SK-N-DZ (cell line): ENCODE data around the gene EGR2.

ENCODE experiments used
- DNase-seq: peaks from one replicate; pipeline ENCODE4 v3.0.0-alpha.2; 2015; ENCODE audit warnings: low spot score

EGR2 gene

DNA sequence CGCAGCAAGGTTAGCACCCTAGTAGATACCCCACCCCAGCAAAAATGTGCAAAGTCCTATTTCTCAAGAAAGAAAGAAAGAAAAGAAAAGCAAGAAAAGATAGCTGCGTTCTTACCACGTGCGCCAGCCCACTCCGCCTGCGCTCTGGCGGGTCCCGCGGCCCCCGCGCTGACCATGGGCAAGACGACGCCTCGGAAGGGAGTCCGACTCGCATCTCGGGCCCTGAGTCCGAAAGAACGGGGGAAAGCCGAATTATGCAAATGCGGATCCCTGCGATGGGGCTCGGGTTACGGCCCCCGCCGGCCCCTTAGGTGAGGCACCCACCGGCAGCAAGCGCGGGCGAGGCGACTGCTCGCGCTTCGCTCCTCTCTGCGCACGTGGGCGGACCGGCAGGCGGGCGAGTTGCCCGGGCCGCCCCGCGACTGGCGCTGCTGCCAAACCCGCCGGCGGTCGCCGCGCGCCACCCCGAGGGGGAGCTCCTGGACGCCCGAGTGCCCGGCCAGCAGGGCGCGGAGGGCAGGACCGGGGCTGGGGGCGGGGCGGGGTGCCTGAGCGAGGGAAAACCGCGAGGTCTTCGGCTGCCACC lies 2.4 kb upstream of the EGR2 start:
- peak; percentile 16 for DNase-seq

DNA sequence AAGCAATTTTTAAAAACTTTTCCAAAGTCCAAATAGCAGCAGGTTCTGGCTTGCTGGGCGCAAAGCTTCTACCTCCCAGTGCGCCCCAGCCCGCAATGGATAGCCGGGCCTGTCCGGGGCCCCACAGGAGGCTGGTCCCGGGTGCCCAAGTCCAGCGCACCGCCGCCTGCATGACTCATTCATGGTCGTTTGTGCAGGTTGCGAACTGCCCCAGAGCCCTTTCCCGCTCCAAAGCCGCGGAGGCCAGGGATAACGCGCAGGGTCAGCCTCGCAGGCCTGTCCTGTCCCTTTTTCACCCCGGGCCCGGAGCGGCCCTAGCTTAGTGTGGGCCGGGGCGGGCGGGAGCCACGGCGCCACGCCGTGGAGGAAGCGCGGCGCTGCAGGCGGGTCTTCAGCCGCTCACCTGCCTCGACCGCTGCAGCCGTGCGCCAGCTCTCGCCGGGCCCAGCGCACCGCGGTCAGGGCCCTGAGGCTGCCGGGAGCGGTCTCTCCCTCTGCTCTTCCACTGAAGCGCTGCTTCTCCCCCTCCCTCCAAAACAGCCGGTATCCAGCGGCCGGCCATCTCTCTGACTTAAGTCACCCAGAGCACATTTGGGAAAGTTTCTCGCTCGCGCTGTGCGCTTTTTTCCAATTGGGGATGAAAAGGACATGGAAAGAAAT lies 1.7 kb upstream of the EGR2 start:
- DNase-seq = peak; percentile 62

DNA sequence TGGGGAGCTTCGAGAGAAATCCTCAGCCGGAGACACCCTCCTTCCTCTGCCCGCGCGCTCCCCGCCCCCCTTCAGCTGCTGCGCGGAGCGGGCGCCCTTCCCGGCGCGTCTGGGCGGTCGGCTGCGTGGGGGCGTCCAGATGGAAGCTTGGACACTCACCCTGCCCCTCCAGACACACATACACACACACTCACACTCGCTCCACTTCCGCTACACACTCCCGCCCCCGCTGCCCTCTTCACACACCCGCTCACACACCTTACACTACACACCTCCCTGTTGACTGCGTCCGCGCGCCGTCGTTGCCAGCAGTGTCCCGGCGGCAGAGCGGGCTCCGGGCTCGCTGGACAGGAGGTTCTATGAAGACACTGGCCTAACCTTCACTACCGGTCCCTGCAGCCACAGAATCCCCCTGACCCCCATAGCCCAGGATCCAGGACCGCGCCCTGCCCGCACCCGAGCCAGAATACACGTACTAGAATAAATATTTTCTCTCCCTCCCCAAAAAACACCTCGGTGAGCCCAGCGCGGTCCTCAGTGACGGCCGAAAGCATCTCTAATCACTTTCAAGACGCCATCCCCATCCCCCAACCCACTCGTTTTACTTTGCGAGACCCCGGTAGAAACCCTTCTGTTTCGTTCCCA lies 1.1 kb upstream of the EGR2 start:
- DNase-seq = no peak

DNA sequence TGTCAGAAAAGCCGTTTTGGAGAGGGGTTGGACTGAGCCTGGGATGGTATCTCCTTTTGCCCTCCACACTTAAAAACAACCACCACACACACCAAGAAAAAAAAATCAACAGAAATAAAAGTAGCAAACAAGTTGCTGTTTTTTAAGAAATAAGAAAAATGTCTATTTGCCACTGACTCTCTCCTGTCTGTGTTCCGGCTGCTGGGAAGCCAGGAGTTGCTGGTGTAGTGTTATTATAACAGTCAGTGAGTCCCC lies 163 bp downstream of the EGR2 start:
- no peak for DNase-seq

DNA sequence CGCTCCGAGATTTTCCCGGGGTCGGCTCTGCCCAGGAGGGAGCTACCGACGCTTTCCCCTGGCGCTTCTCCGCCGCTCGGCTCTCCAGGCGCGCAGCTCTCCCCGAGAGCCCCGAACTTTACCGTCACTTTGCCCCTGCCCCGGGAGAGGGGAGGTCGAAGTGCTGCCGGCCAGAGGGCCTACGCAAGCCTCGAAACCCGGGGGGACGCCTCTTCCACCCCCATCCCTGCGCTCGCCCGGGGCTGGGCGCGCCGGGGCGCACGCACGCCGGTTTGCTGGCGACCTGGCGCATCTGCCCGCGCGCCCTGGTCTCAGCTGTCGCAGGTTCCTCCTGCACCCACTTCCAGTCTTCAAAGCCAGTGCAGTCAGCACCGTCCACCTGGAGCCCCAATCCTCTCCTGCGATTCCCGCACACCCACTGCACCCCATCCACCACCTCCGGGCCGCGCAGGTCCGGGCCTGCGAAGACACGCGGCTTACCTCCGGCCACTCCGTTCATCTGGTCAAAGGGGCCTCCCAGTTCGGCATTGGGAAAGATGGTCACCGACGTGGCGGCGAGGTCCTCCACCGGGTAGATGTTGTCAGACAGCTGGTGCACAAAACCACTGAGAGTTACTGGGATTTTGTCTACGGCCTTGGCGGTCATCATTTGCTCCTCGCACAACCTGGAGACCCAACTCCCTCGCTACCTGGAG lies 638 bp downstream of the EGR2 start:
- no peak for DNase-seq

DNA sequence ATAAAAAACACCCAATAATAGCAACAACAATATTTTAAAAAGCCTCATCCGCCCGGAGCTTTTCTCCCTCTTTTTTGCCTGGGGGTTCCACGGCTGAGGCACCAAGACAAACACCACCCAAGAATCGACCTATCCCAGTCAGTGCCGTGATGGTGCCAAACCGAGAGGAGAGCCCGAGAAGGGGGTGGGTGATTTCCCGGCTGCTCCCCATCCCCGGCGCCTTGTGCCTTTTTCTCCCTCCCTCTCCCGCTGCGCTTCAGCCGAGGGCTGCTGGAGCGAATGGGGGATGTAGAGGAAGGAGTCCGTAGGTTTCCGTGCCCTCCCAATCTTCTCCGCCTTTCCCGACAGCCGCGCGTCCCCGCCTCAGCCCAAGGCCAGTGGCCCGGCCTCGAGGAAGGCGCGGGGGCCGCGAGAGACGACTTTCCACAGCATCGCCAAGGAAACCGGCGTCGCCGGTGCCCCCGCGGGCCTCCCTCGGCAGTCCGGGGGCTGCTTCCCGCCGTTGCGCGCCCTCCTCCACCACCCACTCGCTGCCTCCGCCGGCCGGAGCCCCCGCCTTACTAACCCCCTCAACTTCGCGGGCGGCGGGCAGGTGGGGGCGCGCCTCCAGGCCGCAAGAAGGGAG lies 1.3 kb downstream of the EGR2 start:
- DNase-seq = no peak

DNA sequence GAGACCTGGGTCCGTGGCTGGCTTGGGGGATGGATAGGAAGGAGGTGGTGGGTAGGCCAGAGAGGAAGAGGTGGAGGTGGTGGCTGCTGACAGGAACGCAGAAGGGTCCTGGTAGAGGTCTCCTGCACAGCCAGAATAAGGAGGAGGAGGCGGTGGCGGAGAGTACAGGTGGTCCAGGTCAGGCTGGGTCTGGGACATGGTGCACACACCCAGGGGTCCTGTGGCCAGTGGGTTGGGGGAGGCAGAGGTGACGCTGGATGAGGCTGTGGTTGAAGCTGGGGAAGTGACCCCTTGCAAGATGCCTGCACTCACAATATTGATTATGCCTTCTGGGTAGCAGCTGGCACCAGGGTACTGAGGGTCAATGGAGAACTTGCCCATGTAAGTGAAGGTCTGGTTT lies 2.2 kb downstream of the EGR2 start:
- DNase-seq = no peak

DNA sequence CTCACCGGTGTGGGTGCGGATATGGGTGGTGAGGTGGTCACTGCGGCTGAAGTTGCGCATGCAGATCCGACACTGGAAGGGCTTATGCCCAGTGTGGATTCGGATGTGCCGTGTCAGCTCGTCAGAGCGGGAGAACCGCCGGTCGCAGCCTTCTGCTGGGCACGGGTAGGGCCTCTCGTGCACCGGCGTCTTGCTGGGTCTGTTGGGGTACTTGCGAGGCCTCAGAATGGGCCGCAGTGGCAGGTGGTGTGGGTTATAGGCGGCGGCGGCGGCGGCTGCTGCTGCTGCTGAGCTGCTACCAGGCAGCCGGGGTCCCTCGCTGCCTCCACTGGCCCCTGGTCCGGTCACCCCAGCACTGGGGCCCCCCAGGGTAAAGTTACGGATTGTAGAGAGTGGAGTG lies 2.7 kb downstream of the EGR2 start:
- DNase-seq = no peak

DNA sequence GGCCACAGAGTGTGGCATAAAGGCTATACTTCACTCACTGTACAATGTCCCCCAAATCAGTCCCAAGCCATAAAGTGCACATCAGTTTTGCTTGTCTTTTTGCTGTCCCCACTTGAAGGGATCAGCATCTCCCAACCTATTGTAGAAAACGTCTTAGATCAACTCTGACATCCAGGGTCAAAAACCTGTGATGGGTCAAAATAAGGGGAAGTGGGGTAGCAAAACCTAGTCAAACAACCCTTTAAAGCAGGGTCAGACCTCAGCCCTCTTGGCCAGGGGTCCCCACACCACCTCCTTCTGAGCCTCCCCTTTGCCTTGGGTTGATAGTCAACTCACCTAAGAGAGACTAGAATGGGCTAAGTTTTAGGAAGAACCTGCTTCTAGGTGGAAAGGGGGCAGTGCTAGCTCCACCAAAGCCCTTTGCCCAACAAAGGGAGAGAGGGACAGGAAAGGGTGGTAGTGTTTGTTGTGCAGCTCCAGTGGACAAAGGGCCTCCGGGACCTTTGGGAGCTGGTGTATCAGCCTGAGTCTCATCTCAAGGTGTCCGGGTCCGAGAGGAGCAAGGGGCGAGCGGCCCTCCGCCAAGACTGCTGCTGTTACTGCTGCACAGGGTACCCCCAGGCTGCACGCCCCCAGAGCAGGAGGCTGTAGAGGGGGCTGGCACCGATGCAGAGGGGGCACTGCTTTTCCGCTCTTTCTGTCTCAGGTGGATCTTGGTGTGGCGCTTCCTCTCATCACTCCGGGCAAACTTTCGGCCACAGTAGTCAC lies 3.3 kb downstream of the EGR2 start:
- DNase-seq = no peak

DNA sequence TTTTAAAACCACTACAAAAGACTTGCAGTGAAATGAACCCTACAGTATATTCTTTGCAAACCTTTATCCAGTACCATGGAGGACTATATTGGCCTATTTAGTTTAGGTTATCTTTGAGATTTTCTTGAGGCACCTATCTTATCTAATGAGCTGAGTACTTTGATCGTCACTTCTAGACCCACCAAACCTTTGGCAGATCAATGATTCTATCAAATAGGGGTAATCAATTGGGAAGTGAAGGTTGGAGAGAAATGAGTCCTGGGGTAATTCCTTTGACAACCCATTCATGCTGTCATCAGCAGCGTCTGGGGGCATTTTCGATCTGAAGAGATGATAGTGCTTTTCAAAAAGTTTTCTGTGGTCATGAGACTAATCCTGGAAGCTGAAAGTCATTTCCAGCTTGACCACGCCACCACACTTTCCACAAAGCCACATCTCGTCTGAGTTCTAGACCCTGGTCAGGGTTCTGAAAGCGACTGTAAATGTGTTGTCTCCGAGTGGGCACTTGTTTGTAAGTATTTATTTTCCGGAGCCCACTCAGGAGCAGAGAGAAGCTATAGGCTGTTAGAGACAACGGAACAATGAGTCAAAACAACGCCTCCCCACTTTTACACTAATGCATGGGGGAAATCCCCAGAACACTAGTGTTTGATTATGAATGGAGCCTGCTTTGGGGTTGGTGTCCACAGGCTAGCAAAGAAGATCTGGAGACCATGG lies 4.8 kb downstream of the EGR2 start:
- DNase-seq = no peak

DNA sequence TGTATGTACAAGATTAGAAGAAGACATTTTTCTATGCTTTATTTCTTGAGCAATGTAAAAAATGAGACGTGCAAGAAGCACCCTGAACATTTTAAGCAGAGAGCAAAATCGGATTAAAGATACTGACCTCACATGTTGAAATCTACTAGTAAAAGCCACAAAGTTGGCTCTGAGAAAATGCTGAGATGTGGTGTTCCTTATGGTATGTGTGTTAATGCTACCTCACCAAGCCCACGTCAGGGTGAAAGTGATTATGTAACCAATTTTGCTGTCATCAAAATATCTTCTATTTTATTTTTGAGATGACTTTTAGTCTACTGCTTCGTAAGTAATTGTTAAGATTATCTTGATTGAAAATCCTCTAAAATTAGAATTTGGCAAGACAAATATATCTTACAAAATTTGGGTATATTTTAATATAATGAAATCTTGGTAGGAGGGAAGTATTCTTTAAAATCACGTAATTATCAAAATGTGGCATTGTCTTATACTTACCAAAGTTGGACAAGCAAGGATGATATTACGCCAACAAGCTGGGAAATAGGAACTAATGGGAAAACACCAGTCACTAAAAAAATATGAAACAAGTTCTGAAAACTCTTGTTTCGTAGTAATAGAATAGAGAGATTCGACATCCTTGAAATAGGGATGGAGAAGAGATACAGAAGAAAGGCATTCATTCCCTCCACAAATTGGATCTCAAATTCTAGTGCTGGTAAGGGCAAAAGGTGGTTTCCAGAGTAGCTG lies 5.8 kb downstream of the EGR2 start:
- DNase-seq = no peak

DNA sequence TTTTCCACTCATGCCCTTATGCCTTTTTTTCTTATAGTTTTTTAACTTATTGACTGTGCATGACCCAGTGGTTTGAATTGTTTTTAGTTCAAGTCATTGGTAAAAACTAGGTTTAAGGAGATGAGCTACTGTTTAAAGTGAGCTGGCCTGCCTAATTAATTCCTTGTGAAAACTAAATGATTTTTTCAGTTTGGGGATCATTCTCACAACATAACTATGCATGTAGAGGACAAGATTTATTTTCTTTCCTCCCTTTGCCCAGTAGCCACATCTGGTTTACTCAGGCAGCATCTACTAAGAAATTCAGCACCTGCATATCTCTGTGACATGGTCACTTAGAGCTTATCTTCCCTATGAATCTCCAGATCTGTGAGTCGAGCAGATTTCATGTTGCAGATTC lies 9.9 kb downstream of the EGR2 start:
- DNase-seq = peak; percentile 32

DNA sequence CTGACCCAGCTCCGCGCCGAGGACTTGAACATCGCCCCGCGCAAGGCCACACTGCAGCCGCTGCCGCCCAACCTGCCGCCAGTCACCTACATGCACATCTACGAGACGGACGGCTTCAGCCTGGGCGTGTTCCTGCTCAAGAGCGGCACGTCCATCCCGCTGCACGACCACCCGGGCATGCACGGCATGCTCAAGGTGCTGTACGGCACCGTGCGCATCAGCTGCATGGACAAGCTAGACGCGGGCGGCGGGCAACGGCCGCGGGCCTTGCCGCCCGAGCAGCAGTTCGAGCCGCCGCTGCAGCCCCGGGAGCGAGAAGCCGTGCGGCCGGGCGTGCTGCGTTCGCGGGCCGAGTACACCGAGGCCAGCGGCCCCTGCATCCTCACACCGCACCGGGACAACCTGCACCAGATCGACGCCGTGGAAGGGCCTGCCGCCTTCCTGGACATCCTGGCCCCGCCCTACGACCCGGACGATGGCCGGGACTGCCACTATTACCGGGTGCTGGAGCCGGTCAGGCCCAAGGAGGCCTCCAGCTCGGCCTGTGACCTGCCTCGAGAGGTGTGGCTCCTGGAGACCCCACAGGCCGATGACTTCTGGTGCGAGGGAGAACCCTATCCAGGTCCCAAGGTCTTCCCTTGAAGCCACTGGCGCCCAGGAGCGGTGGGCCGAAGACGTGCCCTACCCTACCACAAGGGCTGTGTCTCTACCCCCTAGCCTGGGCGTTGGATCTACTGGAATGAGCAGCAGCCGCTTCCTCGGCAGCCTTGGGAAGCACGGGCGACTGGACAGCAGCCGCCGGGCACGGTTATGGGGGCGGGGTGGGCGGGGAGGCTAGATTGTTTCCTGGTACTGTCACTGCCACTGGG lies 10.7 kb downstream of the EGR2 start:
- DNase-seq = peak; percentile 36

DNA sequence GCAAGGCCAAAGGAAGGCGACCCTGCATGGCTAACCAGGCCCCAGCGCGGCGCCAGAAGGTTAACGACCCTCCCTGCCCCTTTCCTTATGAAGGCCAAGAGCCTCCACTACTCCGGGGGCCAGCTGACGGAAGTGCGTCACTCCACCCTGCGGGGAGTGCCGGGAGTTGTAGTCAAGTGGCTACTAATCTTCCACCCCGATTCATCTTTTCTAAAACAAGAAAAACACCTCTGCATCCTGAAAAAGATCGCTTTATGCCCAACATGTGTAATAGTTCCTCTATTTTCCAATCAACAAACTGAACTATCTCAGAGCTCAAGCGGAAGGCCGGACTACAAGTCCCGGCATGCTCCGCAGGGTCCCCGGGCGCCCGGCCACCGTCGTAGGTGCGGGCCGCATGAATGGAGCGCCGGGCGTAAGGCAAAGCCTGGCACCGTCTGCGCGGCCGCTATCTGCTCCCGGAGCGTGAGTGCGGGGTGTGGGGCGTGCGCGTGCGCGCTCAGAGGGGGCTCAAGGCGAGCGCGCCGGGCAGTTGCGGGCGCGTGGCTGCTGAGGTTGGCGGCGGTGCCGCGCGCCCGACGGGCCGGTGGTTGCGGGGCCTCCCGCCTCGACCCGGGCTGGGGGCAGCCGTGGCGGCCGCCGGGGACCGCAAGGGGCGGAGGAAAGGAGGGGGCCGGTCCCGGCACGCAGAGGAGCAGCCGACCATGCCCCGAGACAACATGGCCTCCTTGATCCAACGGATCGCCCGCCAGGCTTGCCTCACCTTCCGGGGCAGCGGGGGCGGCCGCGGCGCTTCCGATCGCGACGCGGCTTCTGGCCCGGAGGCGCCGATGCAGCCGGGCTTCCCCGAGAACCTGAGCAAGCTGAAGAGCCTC lies 11.6 kb downstream of the EGR2 start, which contains the start of gene ADO:
TSS of gene ADO (plus strand) at position 365 of the 875 bp plus-strand sequence. CDS start at position 705, 340 bp downstream.
- DNase-seq = peak; percentile 92

DNA sequence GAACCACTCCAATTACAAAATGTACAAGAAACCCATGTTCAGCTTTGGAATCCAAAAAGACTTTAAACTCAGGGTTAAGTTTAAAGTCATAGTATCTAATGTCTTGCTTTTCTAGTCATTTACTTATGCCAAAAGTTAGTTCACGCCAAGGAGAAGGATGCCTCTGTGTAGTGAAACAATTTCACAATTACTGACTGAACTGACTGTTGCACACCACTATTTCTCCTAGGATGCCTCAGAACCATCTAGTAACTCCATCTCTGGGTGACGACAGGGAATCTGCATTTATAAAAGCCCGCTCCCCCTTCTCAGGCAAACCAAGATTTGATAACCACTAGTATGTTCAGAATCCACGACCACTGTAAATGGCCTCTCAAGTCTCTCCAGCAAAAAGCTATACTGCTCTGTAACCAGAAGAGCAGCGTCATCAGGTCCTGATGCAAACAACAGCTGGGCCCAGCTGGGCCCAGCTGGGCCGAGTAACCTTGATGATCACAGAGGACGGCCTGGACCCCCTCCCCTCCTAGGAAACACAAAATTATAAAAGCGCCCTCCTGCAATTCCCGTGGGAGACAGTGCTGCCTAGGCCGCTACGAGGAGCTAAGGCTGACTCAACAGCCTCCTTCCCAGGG lies 12.3 kb downstream of the EGR2 start:
- no peak for DNase-seq

DNA sequence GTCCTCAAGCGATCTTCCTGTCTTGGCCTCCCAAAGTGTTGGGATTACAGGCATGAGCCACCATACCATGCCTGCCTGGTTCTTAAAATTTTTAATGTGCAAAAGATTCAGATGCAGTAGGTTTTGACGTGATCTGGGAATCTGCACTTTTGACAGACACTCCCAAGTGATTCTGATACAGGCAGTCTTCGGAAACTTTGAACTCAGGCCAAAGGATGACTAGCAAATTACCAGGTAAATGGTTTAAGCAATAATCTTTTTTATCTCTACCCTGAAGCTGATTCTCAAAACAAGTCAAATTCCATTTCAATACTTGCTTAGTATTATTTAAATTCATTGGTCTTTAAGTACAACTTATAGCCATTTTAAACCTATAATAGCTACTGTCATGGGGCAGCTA lies 14.3 kb downstream of the EGR2 start:
- DNase-seq = no peak

DNA sequence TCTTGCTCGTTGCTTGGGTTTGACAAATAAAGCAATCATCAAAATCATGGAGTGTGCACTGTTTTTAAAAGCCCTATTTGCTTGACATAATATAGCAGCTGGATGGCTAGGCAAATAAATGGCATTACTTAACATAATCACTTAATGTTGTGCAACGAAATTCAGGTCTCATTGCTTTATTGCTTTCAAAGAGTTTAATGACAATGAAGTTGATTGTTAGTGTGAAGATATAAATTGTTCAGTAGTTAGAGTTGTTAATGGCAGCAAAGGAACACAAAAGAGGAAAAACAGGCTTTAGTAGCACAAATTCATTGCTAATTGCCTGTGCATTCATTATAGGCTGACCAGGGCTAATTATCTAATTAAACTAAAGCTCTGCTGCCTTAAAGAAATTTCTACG lies 19.3 kb downstream of the EGR2 start:
- DNase-seq = no peak

DNA sequence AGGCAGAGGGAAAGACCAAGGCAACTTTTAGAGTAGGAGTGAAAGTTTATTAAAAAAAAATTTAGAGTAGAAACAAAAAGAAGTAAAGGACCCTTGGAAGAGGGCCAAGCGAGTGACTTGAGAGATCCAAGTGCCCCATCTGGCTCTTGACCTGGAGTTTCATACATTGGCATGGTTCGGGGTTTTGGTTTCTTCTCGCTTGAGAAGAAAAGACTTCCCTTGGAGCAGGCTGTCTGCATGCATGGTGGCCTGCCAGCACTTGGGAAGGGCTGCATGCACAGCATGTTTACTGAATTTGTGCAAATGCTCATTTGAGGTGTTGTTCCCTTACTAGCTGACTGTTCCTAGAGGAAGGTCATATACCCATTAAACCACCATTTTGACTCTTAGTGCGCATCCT lies 20.4 kb downstream of the EGR2 start:
- no peak for DNase-seq
